ENCODE measurements around the gene CST2. TPM values are rescaled to one million over a fixed set of nuclear protein-coding genes. Genes with fewer than 3 reads are reported as not detected.
A peak's percentile ranks its signal among the peaks of the same experiment; 100 is the strongest.
"Not testable (repeated sequence)": the region's sequence is repeated elsewhere in the genome, so short reads cannot be mapped to it uniquely, and the experiment has no call there.

CST2 gene, protein sequence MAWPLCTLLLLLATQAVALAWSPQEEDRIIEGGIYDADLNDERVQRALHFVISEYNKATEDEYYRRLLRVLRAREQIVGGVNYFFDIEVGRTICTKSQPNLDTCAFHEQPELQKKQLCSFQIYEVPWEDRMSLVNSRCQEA
- total RNA-seq: not detected

GRCh38 chr20:23826541-23827021 lies at the start of gene CST2:
TSS of gene CST2 (minus strand) at chr20:23826729. CDS start at chr20:23826660, 69 bp downstream.
- no peak for ATAC-seq (replicated peaks in 1 of 2)
- Mint-ChIP-seq H3K36me3 (ENCODE audit: insufficient read depth in 2 of 2) (no peaks in the 10 kb centered on the region), H3K4me1 (ENCODE audit: low read depth) (no peaks in the 10 kb centered on the region), H3K27ac (no peak within 1 kb of the TSS), H3K4me3 (no peak within 1 kb of the TSS), H3K27me3 (ENCODE audit: low read depth) (peaks cover 4% of the 10 kb centered on the region), H3K9me3 (no peaks in the 10 kb centered on the region)
- no peak for DNase-seq

DNA sequence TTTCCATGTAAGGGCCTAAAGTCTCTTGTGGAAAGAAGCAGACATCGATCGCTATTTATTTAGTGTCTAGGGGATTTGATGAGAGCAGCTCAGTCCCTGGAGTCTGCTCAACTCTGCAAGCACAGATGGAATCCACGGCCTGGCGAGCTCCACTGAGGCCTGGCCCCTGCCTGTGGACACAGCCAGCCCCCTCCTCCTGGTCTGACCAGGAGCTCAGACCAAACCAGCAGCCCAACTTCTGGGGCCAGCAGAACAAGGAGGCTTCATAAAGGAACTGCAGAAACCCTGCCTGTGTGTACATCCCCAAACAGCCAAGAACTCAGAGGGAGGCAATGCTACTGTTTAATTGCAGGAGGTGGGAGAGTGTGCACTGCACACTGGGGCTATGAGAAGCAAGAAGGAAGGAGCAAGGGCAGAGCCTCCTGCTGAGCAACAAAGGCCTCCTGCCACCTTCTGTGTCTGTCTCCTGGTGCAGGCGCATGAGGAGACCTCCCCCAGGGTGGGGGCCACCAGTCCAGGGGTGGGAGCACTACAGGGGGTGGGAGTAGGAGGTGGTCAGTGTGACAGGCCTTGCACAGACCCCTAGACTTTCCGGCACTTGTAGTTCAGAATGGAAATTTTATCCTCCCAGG lies 49.2 kb upstream of the CST2 start:
- Mint-ChIP-seq H3K27me3 (ENCODE audit: low read depth) (no peaks in the 10 kb centered on the region), H3K9me3 (no peaks in the 10 kb centered on the region), H3K4me1 (ENCODE audit: low read depth) (peaks cover 34% of the 10 kb centered on the region), H3K27ac (no peak overlapping the region), H3K4me3 (no peak overlapping the region), H3K36me3 (ENCODE audit: insufficient read depth in 2 of 2) (no peaks in the 10 kb centered on the region)
- no peak for DNase-seq
- no peak for ATAC-seq (replicated peaks in 1 of 2)

- no peaks in the 10 kb centered on the region for H3K36me3 Mint-ChIP-seq (ENCODE audit: insufficient read depth in 2 of 2)
- H3K27ac Mint-ChIP-seq: no peak overlapping the region
- no peaks in the 10 kb centered on the region for H3K27me3 Mint-ChIP-seq (ENCODE audit: low read depth)
- H3K4me3 Mint-ChIP-seq: peak overlapping the region; percentile 6 to 9
- no peaks in the 10 kb centered on the region for H3K9me3 Mint-ChIP-seq
- no peak for DNase-seq
- peak; percentile 27 to 50 for ATAC-seq (replicated peaks in 1 of 2)
- H3K4me1 Mint-ChIP-seq (ENCODE audit: low read depth): peaks cover 37% of the 10 kb centered on the region
These were observed 48.2 kb upstream of the CST2 start for GRCh38 chr20:23874747-23875146.

DNA sequence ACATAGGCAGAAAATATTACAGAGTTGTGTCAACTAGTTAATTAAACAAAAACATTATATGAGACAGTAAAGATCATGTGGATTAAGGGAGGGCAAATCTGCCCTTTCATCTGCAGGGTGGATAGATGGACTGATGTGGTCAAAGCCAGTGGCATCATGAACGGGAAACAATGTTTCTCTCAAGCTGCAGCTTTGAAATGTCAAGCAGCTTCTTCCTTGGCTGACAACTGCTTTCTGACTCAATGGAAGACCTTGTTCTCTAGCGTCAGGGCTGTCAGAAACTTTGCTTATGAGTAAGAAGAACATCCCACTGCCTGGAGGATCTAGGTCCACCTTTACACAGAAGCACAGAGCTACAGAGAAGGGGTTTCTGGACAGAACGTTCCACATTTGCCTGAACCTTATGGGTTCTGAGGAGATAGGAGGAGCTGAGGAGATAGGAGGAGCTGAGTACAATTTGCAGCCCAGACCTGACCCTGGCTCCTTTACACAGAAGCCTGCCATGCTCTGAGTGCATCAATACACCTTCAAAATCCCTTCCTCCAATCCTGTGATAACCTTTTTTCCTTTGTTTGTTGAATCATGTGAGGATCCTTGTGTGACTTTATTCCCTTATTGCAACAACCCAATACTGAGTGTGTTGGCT lies 47.0 kb upstream of the CST2 start:
- H3K36me3 Mint-ChIP-seq (ENCODE audit: insufficient read depth in 2 of 2): no peaks in the 10 kb centered on the region
- H3K4me1 Mint-ChIP-seq (ENCODE audit: low read depth): peaks cover 38% of the 10 kb centered on the region
- DNase-seq: peak; percentile 13 to 27
- ATAC-seq (replicated peaks in 1 of 2): peak; percentile 78 to 80
- peak overlapping the region; percentile 12 to 35 for H3K4me3 Mint-ChIP-seq
- H3K9me3 Mint-ChIP-seq: no peaks in the 10 kb centered on the region
- H3K27me3 Mint-ChIP-seq (ENCODE audit: low read depth): peaks cover 5% of the 10 kb centered on the region
- peak overlapping the region; percentile 40 for H3K27ac Mint-ChIP-seq

- peaks cover 13% of the 10 kb centered on the region for H3K27me3 Mint-ChIP-seq (ENCODE audit: low read depth)
- DNase-seq: no peak
- H3K4me3 Mint-ChIP-seq: no peak overlapping the region
- no peaks in the 10 kb centered on the region for H3K36me3 Mint-ChIP-seq (ENCODE audit: insufficient read depth in 2 of 2)
- no peak overlapping the region for H3K27ac Mint-ChIP-seq
- peaks cover 38% of the 10 kb centered on the region for H3K4me1 Mint-ChIP-seq (ENCODE audit: low read depth)
- H3K9me3 Mint-ChIP-seq: no peaks in the 10 kb centered on the region
- ATAC-seq (replicated peaks in 1 of 2): no peak
These were observed 45.5 kb upstream of the CST2 start for GRCh38 chr20:23872065-23872464.

- no peak overlapping the region for H3K4me3 Mint-ChIP-seq
- H3K4me1 Mint-ChIP-seq (ENCODE audit: low read depth): peaks cover 35% of the 10 kb centered on the region
- H3K27ac Mint-ChIP-seq: no peak overlapping the region
- H3K36me3 Mint-ChIP-seq (ENCODE audit: insufficient read depth in 2 of 2): no peaks in the 10 kb centered on the region
- no peaks in the 10 kb centered on the region for H3K9me3 Mint-ChIP-seq
- ATAC-seq (replicated peaks in 1 of 2): no peak
- H3K27me3 Mint-ChIP-seq (ENCODE audit: low read depth): peaks cover 18% of the 10 kb centered on the region
- DNase-seq: no peak
These were observed 43.9 kb upstream of the CST2 start for GRCh38 chr20:23870461-23870860.

GRCh38 chr20:23869520-23869919 lies 43.0 kb upstream of the CST2 start:
- peaks cover 18% of the 10 kb centered on the region for H3K27me3 Mint-ChIP-seq (ENCODE audit: low read depth)
- H3K27ac Mint-ChIP-seq: no peak overlapping the region
- peaks cover 26% of the 10 kb centered on the region for H3K4me1 Mint-ChIP-seq (ENCODE audit: low read depth)
- H3K4me3 Mint-ChIP-seq: no peak overlapping the region
- no peak for DNase-seq
- no peaks in the 10 kb centered on the region for H3K36me3 Mint-ChIP-seq (ENCODE audit: insufficient read depth in 2 of 2)
- H3K9me3 Mint-ChIP-seq: no peaks in the 10 kb centered on the region
- ATAC-seq (replicated peaks in 1 of 2): no peak

GRCh38 chr20:23868321-23868720 lies 41.8 kb upstream of the CST2 start:
- Mint-ChIP-seq H3K27ac (no peak overlapping the region), H3K27me3 (ENCODE audit: low read depth) (peaks cover 18% of the 10 kb centered on the region), H3K36me3 (ENCODE audit: insufficient read depth in 2 of 2) (no peaks in the 10 kb centered on the region), H3K9me3 (no peaks in the 10 kb centered on the region), H3K4me3 (no peak overlapping the region), H3K4me1 (ENCODE audit: low read depth) (peaks cover 14% of the 10 kb centered on the region)
- DNase-seq: no peak
- no peak for ATAC-seq (replicated peaks in 1 of 2)

GRCh38 chr20:23867152-23867776 lies 40.7 kb upstream of the CST2 start:
- no peak overlapping the region for H3K4me3 Mint-ChIP-seq
- no peak overlapping the region for H3K27ac Mint-ChIP-seq
- H3K27me3 Mint-ChIP-seq (ENCODE audit: low read depth): peaks cover 18% of the 10 kb centered on the region
- peaks cover 4% of the 10 kb centered on the region for H3K4me1 Mint-ChIP-seq (ENCODE audit: low read depth)
- DNase-seq (no peak), ATAC-seq (replicated peaks in 1 of 2) (no peak)
- H3K36me3 Mint-ChIP-seq (ENCODE audit: insufficient read depth in 2 of 2): no peaks in the 10 kb centered on the region
- no peaks in the 10 kb centered on the region for H3K9me3 Mint-ChIP-seq

- not testable (repeated sequence) for DNase-seq; H3K27ac Mint-ChIP-seq; H3K9me3 Mint-ChIP-seq; H3K27me3 Mint-ChIP-seq (ENCODE audit: low read depth); H3K4me3 Mint-ChIP-seq; H3K4me1 Mint-ChIP-seq (ENCODE audit: low read depth); H3K36me3 Mint-ChIP-seq (ENCODE audit: insufficient read depth in 2 of 2); ATAC-seq (replicated peaks in 1 of 2)
These were observed 34.2 kb upstream of the CST2 start for GRCh38 chr20:23860771-23861170.

GRCh38 chr20:23857962-23858595 lies 31.6 kb upstream of the CST2 start:
- no peak for ATAC-seq (replicated peaks in 1 of 2)
- Mint-ChIP-seq H3K27me3 (ENCODE audit: low read depth) (no peaks in the 10 kb centered on the region), H3K27ac (no peak overlapping the region), H3K4me3 (no peak overlapping the region), H3K9me3 (no peaks in the 10 kb centered on the region), H3K36me3 (ENCODE audit: insufficient read depth in 2 of 2) (no peaks in the 10 kb centered on the region), H3K4me1 (ENCODE audit: low read depth) (no peaks in the 10 kb centered on the region)
- DNase-seq: no peak

- DNase-seq: no peak
- Mint-ChIP-seq H3K4me1 (ENCODE audit: low read depth) (no peaks in the 10 kb centered on the region), H3K36me3 (ENCODE audit: insufficient read depth in 2 of 2) (no peaks in the 10 kb centered on the region), H3K27ac (no peak overlapping the region), H3K4me3 (no peak overlapping the region), H3K9me3 (no peaks in the 10 kb centered on the region), H3K27me3 (ENCODE audit: low read depth) (no peaks in the 10 kb centered on the region)
- ATAC-seq (replicated peaks in 1 of 2): no peak
These were observed 30.2 kb upstream of the CST2 start for GRCh38 chr20:23856736-23857135.

DNA sequence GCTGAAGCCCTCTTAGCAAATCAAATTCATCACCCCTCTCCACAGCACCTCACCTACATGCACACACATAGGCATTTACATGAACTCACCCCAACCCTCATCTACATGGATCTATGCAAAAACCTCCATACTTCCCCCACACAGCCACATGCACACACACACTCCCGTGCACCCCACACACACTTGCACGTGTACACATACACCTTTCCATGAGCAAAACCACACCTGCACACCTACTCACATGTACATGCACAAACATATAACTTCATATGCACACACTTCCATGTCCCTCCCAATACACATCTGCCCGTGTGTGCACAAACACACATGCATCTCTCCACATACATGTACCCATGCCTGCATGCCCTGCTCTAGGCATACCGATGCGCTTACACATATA lies 29.7 kb upstream of the CST2 start:
- Mint-ChIP-seq H3K4me3 (no peak overlapping the region), H3K27me3 (ENCODE audit: low read depth) (no peaks in the 10 kb centered on the region), H3K9me3 (no peaks in the 10 kb centered on the region), H3K27ac (no peak overlapping the region), H3K4me1 (ENCODE audit: low read depth) (no peaks in the 10 kb centered on the region), H3K36me3 (ENCODE audit: insufficient read depth in 2 of 2) (no peaks in the 10 kb centered on the region)
- ATAC-seq (replicated peaks in 1 of 2) (no peak), DNase-seq (no peak)
